Spleen (tissue), 11 donors: ENCODE data around the gene RING1. TPM values are rescaled to one million over a fixed set of nuclear protein-coding genes. Genes with fewer than 3 reads are reported as not detected.
A peak's percentile ranks its signal among the peaks of the same experiment; 100 is the strongest.

ENCODE experiments used
- DNase-seq: peaks from one replicate; pipeline ENCODE4 v3.0.0-alpha.2; 2020
- H3K27ac ChIP-seq, 8 donors: fragments of 200-600 bp; sonication (generic) in 7 of 8; 1 replicate in 4 of 8; 2 replicates in 4 of 8; pipeline versions ENCODE4 v1.5.0 to v1.8.0; 2016 to 2021; ENCODE audit warnings: inconsistent platforms in 4 of 8, mild to moderate bottlenecking in 4 of 8, moderate library complexity in 1 of 8
- H3K27me3 ChIP-seq, 7 donors: fragments of 200-600 bp; sonication (generic) in 6 of 7; replicated peaks in 1 of 7; 1 replicate in 4 of 7; 2 replicates in 3 of 7; pipeline versions ENCODE4 v1.5.0 to v1.8.0; 2016 to 2021; ENCODE audit warnings: inconsistent platforms in 3 of 7, mild to moderate bottlenecking in 1 of 7
- H3K36me3 ChIP-seq, 6 donors: fragments of 200-600 bp; sonication (generic) in 5 of 6; 1 replicate in 4 of 6; 2 replicates in 2 of 6; pipeline versions ENCODE4 v1.5.0 to v1.8.0; 2016 to 2021; ENCODE audit warnings: inconsistent platforms in 2 of 6
- H3K4me1 ChIP-seq, 6 donors: fragments of 200-600 bp; sonication (generic) in 5 of 6; 1 replicate in 3 of 6; 2 replicates in 3 of 6; pipeline versions ENCODE4 v1.5.0 to v1.8.0; 2016 to 2021; ENCODE audit warnings: inconsistent platforms in 3 of 6
- H3K4me3 ChIP-seq, 8 donors: fragments of 200-600 bp; sonication (generic) in 7 of 8; 1 replicate in 4 of 8; 2 replicates in 4 of 8; pipeline versions ENCODE4 v1.5.0 to v1.8.0; 2016 to 2021; ENCODE audit warnings: inconsistent platforms in 4 of 8, mild to moderate bottlenecking in 4 of 8, moderate library complexity in 2 of 8
- H3K9me3 ChIP-seq, 8 donors: fragments of 200-600 bp; sonication (generic) in 7 of 8; 1 replicate in 4 of 8; 2 replicates in 4 of 8; pipeline versions ENCODE4 v1.5.0 to v1.8.0; 2016 to 2021; ENCODE audit warnings: inconsistent platforms in 4 of 8
- POLR2A ChIP-seq, 3 donors: fragments of 450-650 bp; IDR thresholded peaks; one replicate each; pipeline ENCODE4 v1.5.1; 2017; ENCODE audit warnings: antibody characterized with exemption in 3 of 3, mild to moderate bottlenecking in 1 of 3
- POLR2AphosphoS5 ChIP-seq, 3 donors: sonication (generic); formaldehyde crosslinking; IDR thresholded peaks; one replicate each; pipeline ENCODE4 v1.5.1; 2017; ENCODE audit warnings: antibody characterized with exemption in 3 of 3
- WGBS, 5 donors: extraction: QIAGEN DNeasy Blood & Tissue Kit in 3 of 5; methylation state at CpG; one replicate each; pipeline versions ENCODE4 v1.1.5 to v1.1.7; 2013 to 2018; 5-methylcytosine and 5-hydroxymethylcytosine counted together
- intact Hi-C: fragments of 100-400 bp; cut with DNase I; formaldehyde crosslinking; loops from one replicate; pipeline ENCODE4 v1.15.0; 2023; ENCODE audit warnings: low total_unique reads
- polyA plus RNA-seq, 3 donors: library from polyadenylated mRNA; stranded (reverse); fragments of 200-250 nt; gene quantifications; one replicate each; pipeline ENCODE4 v1.2.1, GENCODE V29; 2013
- total RNA-seq, 7 donors: library from RNA; depleted of rRNA in 3 of 7; stranded (reverse); fragments of >200 nt in 3 of 7; fragmentation: NEBNext Ultra II Directional in 4 of 7; extraction: Animal tissue kit (Norgen Biotek cat#: 25700) in 4 of 7; gene quantifications; one replicate each; pipeline versions ENCODE4 v1.1.0 to v1.2.1, GENCODE V29; 2016 to 2021
- TF ChIP-seq, protein P1 (sequence below), 11 experiments: fragments of 200-600 bp in 7 of 11; fragments of 450-650 bp in 4 of 11; sonication (generic) in 4 of 11; IDR thresholded peaks in 8 of 11; conservative IDR thresholded peaks in 3 of 11; 1 replicate in 7 of 11; 2 replicates in 4 of 11; pipeline versions ENCODE4 v1.4.0 to v1.8.0; 2016 to 2021; ENCODE audit warnings: antibody characterized with exemption in 11 of 11, inconsistent platforms in 4 of 11, mild to moderate bottlenecking in 1 of 11
- donor health status: healthy with polysubstance abuse.
- donor health status: DM: no; HTN: no; CAD: no; lungs with moderate emphysema.
- donor health status: DM: no; HTN: no; CAD: no.
- donor health status: Bipolar disorder and iron deficiency.
- donor health status: healthy.
- donor health status: DM: no; HTN: no; CAD: no.
- donor health status: DM: yes; HTN: yes; CAD: no.

The RING1 gene
- total and polyA plus RNA-seq, 10 donors, result 13.4 to 42.3 (median 31.0) TPM

DNA sequence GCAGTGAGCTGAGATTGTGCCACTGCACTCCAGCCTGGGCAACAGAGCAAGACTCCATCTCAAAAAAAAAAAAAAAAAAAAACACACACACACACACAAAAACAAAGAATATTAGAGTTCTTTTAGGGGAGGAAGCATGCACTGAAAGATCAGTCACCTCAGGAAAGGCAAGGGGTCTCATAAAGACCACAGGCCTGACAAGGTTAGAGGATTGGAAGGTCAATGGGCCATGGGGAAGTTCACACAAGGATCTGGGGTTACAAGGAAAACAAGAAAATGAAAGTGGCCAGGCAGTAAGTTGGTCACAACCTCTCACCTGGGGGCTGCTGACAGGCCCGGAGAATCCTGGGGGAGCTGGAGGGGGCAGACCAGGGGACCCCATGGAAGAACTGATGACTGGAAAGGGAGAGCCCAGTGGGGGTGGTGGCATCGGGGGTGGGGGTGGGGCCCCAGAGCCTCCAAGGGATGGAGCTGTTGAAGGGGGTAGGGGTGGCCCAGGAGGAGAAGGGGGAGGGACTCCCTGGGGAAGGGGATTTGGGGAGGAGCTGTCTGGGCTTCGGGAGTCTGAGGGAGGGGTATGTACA lies 9.4 kb upstream of the RING1 start:
- peak overlapping the region in 7 of 8 donors; percentile 73 to 99 (median 88) for H3K4me3 ChIP-seq
- peak; percentile 76 for DNase-seq
- peak overlapping the region in 7 of 8 donors; percentile 95 to 99 (median 98) for H3K27ac ChIP-seq
- TF ChIP-seq, protein P1, sequence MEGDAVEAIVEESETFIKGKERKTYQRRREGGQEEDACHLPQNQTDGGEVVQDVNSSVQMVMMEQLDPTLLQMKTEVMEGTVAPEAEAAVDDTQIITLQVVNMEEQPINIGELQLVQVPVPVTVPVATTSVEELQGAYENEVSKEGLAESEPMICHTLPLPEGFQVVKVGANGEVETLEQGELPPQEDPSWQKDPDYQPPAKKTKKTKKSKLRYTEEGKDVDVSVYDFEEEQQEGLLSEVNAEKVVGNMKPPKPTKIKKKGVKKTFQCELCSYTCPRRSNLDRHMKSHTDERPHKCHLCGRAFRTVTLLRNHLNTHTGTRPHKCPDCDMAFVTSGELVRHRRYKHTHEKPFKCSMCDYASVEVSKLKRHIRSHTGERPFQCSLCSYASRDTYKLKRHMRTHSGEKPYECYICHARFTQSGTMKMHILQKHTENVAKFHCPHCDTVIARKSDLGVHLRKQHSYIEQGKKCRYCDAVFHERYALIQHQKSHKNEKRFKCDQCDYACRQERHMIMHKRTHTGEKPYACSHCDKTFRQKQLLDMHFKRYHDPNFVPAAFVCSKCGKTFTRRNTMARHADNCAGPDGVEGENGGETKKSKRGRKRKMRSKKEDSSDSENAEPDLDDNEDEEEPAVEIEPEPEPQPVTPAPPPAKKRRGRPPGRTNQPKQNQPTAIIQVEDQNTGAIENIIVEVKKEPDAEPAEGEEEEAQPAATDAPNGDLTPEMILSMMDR (IDR thresholded peaks at IDR 0.05 in 8 of 11, conservative IDR thresholded peaks at IDR 0.05 in 3 of 11), result no peak
- TF ChIP-seq POLR2AphosphoS5 (IDR thresholded peaks at IDR 0.05) (no peak), POLR2A (IDR thresholded peaks at IDR 0.05) (no peak)
- WGBS, 5 donors, result 38 to 55% (median 48%) methylated on average over 3 of the region's 3 CpGs
- H3K27me3 ChIP-seq, result no peaks in the 10 kb centered on the region
- no peaks in the 10 kb centered on the region for H3K9me3 ChIP-seq
- H3K4me1 ChIP-seq, result peaks cover 25 to 76% (median 57%) of the 10 kb centered on the region in 6 donors
- intact Hi-C loops, result no loop called here
- peaks cover 0 to 70% (median 54%) of the 10 kb centered on the region in 6 donors for H3K36me3 ChIP-seq

DNA sequence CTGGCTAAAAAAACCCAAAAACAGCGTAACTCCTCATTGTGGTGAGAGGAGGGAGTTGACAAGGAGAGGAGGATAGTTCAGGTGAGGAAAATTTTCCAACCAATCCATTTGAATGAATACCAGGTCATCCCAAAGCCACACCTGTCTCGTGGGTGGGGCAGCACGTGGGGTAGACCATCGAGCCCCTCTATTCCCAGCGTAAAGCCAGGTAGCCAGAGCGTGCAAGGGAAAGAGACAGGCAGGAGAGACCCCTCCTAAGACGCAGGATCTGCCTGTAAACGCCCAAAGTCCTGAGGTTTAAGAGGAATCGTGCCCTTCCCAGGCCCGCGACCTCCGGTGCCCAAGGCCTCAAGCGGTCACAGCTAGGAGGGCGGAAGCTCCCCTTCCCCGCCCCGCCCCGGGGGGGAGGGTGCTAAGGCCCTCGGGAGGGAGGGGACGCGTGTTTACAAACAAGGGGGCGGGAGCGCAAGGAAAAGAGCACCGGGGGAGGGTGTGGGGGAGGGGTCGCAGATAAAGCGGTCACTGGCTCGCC lies 8.5 kb upstream of the RING1 start:
- DNase-seq, result peak; percentile 94
- Histone ChIP-seq H3K4me1 (peaks cover 30 to 79% (median 63%) of the 10 kb centered on the region in 6 donors), H3K36me3 (peaks cover 0 to 63% (median 46%) of the 10 kb centered on the region in 6 donors), H3K4me3 (peak overlapping the region; percentile 48 to 99 (median 87)), H3K27me3 (no peaks in the 10 kb centered on the region), H3K27ac (peak overlapping the region; percentile 87 to 99 (median 98)), H3K9me3 (no peaks in the 10 kb centered on the region)
- TF ChIP-seq POLR2A (IDR thresholded peaks at IDR 0.05), result no peak
- TF ChIP-seq, protein P1 (IDR thresholded peaks at IDR 0.05 in 8 of 11, conservative IDR thresholded peaks at IDR 0.05 in 3 of 11), result no peak
- no peak for TF ChIP-seq POLR2AphosphoS5 (IDR thresholded peaks at IDR 0.05)
- intact Hi-C loops, result no loop called here
- 2 to 4% (median 3%) methylated on average over 17 to 26 of the region's 26 CpGs for WGBS, 5 donors

DNA sequence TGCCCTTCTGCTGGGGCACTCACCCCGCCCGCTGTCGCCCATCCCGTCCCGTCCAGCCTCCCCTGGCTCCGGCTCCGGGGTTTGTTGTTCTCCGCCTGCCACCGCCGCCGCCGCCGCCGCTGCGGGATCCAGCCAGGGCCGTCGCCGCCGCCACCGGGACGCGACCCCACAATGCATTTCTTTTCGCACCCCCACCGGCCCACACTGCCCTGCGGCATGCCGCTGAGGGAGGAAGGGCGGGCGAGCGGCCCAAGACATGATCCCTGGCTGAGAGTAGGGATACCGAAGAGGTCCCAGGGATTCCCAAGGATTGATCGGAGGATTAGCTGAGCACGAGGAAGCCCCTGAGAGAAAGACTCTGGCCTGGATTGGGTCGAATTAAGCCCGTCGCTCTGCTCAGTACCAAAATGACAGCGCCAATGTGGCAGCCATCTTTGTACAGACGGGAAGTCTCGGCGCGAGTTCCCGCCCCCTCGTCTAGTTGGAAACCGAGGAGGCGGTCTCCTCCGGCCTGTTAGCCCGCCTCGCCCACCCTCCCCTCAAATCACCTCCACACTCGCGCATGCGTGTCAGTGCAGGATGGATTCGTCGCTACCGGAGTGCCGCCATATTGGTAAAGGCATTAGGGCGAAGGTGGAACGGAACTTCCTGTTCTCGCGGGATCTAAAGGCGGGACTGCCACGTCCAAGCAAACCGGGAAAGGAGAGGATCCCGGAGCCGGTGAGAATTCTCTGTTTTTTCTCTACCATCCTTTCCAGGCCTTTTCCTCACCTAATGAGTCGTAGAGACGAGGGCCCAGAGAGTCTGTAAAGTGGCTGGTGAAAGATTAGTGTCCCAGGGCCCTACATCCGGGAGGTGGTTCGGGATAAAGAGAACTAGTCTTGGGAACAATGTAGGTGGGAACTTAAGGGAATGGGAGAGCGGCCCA lies 7.8 kb upstream of the RING1 start, which contains the start of the genes RXRB and SLC39A7:
RXRB (minus strand) TSS at position 447 of the 928 bp plus-strand sequence; CDS start at position 258, 189 bp downstream.
SLC39A7 (plus strand) TSS at position 649 of the 928 bp plus-strand sequence. CDS start 379 bp downstream, outside the sequence.
- peaks cover 34 to 86% (median 70%) of the 10 kb centered on the region in 6 donors for H3K4me1 ChIP-seq
- H3K27me3 ChIP-seq, result no peaks in the 10 kb centered on the region

More for the DNA sequence above, 7.8 kb upstream of the RING1 start, which contains the start of the genes RXRB and SLC39A7:
- H3K9me3 ChIP-seq, result no peaks in the 10 kb centered on the region
- H3K36me3 ChIP-seq, result peaks cover 0 to 56% (median 39%) of the 10 kb centered on the region in 6 donors
- peak within 1 kb of the TSS; percentile 48 to 99 (median 87) for H3K4me3 ChIP-seq
- TF ChIP-seq, protein P1 (IDR thresholded peaks at IDR 0.05 in 8 of 11, conservative IDR thresholded peaks at IDR 0.05 in 3 of 11), result peak in 4 of 11 experiments; percentile 11 to 30 (median 21)
- TF ChIP-seq POLR2AphosphoS5 (IDR thresholded peaks at IDR 0.05) (peak; percentile 86 to 91 (median 88)), POLR2A (IDR thresholded peaks at IDR 0.05) (peak; percentile 20 to 64 (median 35))
- DNase-seq, result peak; percentile 99
- intact Hi-C loops, result no loop called here
- 0 to 1% (median 0%) methylated on average over 35 to 68 of the region's 68 CpGs for WGBS, 5 donors
- peak within 1 kb of the TSS; percentile 87 to 99 (median 98) for H3K27ac ChIP-seq
